ENCODE measurements around the gene MAGEF1.

The MAGEF1 gene

DNA sequence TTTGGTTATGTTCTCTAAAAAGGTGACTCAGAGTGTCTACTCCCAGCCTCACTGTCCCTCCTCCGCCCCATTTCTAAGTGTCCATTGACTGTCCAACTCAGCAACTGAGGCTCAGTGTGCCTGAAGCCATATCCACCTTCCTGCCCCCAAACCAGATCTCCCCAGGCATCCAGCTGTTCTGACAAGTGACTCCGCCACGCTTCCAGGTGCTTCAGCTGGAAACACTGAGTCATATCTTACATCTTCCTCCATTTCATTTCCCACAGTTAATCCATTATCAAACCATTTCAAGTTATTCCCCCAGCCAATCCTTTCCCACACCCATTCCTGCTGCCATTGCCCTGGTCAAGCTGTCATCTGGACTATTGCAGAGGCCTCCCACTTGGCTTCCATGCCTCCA lies 17.1 kb downstream of the MAGEF1 start:
- TF ChIP-seq POLR2AphosphoS5 (IDR thresholded peaks at IDR 0.05; ENCODE audit: low read depth, low read length) = no peak
- TF ChIP-seq FOXP2 (optimal IDR thresholded peaks at IDR 0.05; ENCODE audit: borderline replicate concordance, extremely low read depth, extremely low read length, insufficient read depth) = no peak
- TF ChIP-seq SIN3A (IDR thresholded peaks at IDR 0.05; ENCODE audit: borderline replicate concordance, insufficient read depth, low read length) = no peak
- TF ChIP-seq, protein P1, sequence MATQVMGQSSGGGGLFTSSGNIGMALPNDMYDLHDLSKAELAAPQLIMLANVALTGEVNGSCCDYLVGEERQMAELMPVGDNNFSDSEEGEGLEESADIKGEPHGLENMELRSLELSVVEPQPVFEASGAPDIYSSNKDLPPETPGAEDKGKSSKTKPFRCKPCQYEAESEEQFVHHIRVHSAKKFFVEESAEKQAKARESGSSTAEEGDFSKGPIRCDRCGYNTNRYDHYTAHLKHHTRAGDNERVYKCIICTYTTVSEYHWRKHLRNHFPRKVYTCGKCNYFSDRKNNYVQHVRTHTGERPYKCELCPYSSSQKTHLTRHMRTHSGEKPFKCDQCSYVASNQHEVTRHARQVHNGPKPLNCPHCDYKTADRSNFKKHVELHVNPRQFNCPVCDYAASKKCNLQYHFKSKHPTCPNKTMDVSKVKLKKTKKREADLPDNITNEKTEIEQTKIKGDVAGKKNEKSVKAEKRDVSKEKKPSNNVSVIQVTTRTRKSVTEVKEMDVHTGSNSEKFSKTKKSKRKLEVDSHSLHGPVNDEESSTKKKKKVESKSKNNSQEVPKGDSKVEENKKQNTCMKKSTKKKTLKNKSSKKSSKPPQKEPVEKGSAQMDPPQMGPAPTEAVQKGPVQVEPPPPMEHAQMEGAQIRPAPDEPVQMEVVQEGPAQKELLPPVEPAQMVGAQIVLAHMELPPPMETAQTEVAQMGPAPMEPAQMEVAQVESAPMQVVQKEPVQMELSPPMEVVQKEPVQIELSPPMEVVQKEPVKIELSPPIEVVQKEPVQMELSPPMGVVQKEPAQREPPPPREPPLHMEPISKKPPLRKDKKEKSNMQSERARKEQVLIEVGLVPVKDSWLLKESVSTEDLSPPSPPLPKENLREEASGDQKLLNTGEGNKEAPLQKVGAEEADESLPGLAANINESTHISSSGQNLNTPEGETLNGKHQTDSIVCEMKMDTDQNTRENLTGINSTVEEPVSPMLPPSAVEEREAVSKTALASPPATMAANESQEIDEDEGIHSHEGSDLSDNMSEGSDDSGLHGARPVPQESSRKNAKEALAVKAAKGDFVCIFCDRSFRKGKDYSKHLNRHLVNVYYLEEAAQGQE (IDR thresholded peaks at IDR 0.05; ENCODE audit: insufficient read depth in 1 of 2, low read depth in 2 of 2, low read length in 2 of 2) = no peak
- no peak for TF ChIP-seq TAF1 (IDR thresholded peaks at IDR 0.05; ENCODE audit: borderline replicate concordance, insufficient read depth, low read length)

DNA sequence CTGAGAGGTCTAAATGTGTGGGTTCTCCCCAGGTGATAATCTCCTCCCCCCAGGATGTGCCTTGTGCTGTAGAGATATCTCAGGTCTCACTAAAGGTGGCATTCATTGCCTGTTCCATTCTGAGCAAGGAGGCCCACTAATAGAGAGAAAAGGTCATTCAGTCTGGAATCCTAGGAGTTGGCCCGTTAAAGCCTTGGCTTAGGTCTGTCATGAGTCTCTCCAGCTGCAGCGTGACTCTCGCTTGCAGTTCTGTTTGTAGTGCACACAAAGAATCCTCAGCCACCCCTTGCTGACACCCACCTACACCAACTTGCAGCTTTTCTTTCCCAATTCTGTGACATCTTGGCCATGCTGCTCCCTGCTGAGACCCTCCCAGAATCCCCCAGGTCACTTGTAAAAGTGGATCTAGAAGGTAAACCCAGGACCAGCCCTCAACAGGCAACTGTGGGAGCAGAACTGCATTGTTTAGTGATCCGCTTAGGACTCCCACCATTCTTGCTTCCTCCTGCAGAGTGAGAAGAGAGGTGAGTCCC lies 17.7 kb downstream of the MAGEF1 start:
- no peak for TF ChIP-seq FOXP2 (optimal IDR thresholded peaks at IDR 0.05; ENCODE audit: borderline replicate concordance, extremely low read depth, extremely low read length, insufficient read depth)
- TF ChIP-seq, protein P1 (IDR thresholded peaks at IDR 0.05; ENCODE audit: insufficient read depth in 1 of 2, low read depth in 2 of 2, low read length in 2 of 2) = no peak
- no peak for TF ChIP-seq SIN3A (IDR thresholded peaks at IDR 0.05; ENCODE audit: borderline replicate concordance, insufficient read depth, low read length)
- no peak for TF ChIP-seq POLR2AphosphoS5 (IDR thresholded peaks at IDR 0.05; ENCODE audit: low read depth, low read length)
- TF ChIP-seq TAF1 (IDR thresholded peaks at IDR 0.05; ENCODE audit: borderline replicate concordance, insufficient read depth, low read length) = no peak

DNA sequence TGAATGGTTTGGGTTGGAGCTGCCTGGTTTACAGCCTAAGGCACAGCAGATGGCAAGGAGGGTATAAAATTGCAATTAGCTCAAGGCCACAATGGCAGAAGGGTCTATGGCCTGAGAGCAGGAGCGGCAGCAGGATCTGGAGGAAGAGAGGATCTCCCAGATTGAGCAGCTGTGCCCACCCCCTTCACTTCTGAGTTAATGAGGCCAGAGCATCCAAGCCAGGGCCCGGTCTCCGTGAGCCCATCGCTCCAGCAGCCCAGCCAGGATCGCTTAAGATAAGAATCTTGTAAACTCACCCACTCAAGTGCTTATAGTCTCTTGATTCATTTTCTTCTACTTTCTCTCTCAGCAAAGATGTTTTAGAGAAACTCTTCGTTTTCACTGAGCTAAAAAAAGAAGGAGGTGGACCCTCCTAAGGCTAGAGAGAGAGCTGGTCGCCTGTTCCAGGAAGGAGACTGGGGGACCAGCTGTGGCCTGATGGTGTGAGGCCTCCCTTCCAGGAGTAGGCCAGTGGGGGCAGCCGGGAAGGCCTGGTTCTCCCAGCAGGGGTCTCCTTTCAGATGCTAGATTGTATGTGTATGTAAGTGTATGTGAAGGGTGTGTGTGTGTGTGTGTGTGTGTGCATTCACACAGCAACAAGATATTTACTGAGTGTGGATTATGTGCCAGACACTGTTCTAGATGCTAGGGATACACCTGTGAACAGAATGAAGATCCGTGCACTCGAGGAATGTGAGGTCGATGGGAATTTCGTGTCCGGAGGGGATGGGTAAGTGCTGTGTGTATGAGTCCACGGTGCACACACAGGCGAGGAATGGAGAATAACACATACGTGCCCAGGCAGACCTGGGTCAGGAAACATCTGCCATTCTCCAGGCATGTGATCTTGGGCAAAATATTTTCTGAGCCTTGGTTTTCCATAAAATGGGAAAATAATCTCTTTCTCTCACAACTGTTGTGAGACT lies 18.6 kb downstream of the MAGEF1 start:
- TF ChIP-seq TAF1 (IDR thresholded peaks at IDR 0.05; ENCODE audit: borderline replicate concordance, insufficient read depth, low read length) (no peak), SIN3A (IDR thresholded peaks at IDR 0.05; ENCODE audit: borderline replicate concordance, insufficient read depth, low read length) (no peak), FOXP2 (optimal IDR thresholded peaks at IDR 0.05; ENCODE audit: borderline replicate concordance, extremely low read depth, extremely low read length, insufficient read depth) (no peak), POLR2AphosphoS5 (IDR thresholded peaks at IDR 0.05; ENCODE audit: low read depth, low read length) (no peak)
- TF ChIP-seq, protein P1 (IDR thresholded peaks at IDR 0.05; ENCODE audit: insufficient read depth in 1 of 2, low read depth in 2 of 2, low read length in 2 of 2) = no peak

DNA sequence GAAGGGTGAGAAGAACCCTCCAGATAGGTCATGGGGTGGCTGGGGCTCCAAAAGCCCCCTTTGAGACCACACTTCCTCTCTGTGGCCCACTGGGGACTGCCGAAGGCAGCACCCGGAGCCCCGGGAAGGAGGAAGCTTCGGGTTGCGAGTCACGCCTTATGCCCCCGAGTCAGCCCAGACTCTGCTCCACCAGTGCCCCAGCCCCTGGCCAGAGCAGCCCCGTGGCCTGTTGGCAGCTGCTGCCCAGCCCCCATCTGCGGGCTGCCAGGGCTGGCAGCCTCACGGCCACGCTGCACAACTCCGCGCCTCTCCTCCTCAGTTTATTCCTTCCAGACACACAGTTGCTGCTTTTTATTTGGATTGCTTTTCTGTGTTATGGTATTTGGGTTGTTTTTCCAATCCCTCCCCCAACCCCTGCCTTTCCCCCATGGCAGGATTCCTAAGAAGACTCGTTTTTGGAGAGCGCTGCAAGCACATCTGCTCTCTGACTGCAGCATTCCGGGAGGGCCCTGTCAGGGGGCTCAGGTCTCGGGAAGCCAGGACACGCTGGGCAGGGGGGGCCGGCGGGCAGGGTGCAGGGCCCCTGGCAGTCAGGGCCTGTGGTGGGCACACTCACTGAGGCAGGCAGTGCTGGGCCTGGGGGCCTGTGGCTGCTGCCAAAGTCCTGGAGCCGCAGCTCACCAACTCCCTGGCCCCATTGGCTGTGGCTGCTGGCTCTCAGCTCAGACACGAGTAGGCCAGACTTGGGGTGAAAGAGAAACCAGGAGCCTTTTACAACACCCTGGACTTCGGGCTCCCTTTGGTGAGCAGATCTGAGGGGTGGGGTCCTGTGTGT lies 20.2 kb downstream of the MAGEF1 start:
- TF ChIP-seq FOXP2 (optimal IDR thresholded peaks at IDR 0.05; ENCODE audit: borderline replicate concordance, extremely low read depth, extremely low read length, insufficient read depth) (no peak), SIN3A (IDR thresholded peaks at IDR 0.05; ENCODE audit: borderline replicate concordance, insufficient read depth, low read length) (no peak), POLR2AphosphoS5 (IDR thresholded peaks at IDR 0.05; ENCODE audit: low read depth, low read length) (no peak), TAF1 (IDR thresholded peaks at IDR 0.05; ENCODE audit: borderline replicate concordance, insufficient read depth, low read length) (no peak)
- TF ChIP-seq, protein P1 (IDR thresholded peaks at IDR 0.05; ENCODE audit: insufficient read depth in 1 of 2, low read depth in 2 of 2, low read length in 2 of 2) = no peak
